ENCODE results near the gene PNPO. TPM values are rescaled to one million over a fixed set of nuclear protein-coding genes. Genes with fewer than 3 reads are reported as not detected.

PNPO gene
- total and polyA plus RNA-seq, 4 donors, result 27.8 to 102 (median 51.3) TPM

- WGBS, result under 1% methylated on average over 70 of the region's 70 CpGs
- H3K4me1 ChIP-seq (ENCODE audit: control insufficient read depth in 4 of 4, insufficient read depth in 4 of 4, low read length in 3 of 4), result peaks cover 3 to 24% (median 13%) of the 10 kb centered on the region in 4 donors
- H3K27me3 ChIP-seq (ENCODE audit: control insufficient read depth in 4 of 4, insufficient read depth in 4 of 4, low read length in 3 of 4), result no peaks in the 10 kb centered on the region
- H3K36me3 ChIP-seq (ENCODE audit: control insufficient read depth in 4 of 4, insufficient read depth in 3 of 4, low read depth in 1 of 4, low read length in 3 of 4), result no peaks in the 10 kb centered on the region
- H3K9me3 ChIP-seq (ENCODE audit: control insufficient read depth in 4 of 4, low read length in 3 of 4), result no peaks in the 10 kb centered on the region
- peak within 1 kb of the TSS; percentile 78 to 87 (median 86) for H3K4me3 ChIP-seq (ENCODE audit: low read depth in 1 of 3, low read length in 3 of 3)
- H3K27ac ChIP-seq (ENCODE audit: low read depth in 1 of 2, low read length in 2 of 2), result peak within 1 kb of the TSS; percentile 89 to 94
- H3K9ac ChIP-seq (ENCODE audit: low read depth in 1 of 2, low read length in 2 of 2), result peak within 1 kb of the TSS; percentile 90 to 97
- DNase-seq (ENCODE audit: low spot score), result peak; percentile 100
- TF ChIP-seq RXRA (IDR thresholded peaks at IDR 0.05) (peak; percentile 81 to 90), YY1 (IDR thresholded peaks at IDR 0.05) (no peak), RAD21 (IDR thresholded peaks at IDR 0.05) (no peak), HNF4A (conservative IDR thresholded peaks at IDR 0.05) (no peak), FOXA1 (IDR thresholded peaks at IDR 0.05) (no peak), FOXA2 (IDR thresholded peaks at IDR 0.05) (no peak), NR2F2 (IDR thresholded peaks at IDR 0.05) (peak; percentile 100), REST (IDR thresholded peaks at IDR 0.05) (no peak), GABPA (IDR thresholded peaks at IDR 0.05 in 1 of 2, conservative IDR thresholded peaks at IDR 0.05 in 1 of 2) (peak; percentile 94 to 96), JUND (IDR thresholded peaks at IDR 0.05) (no peak), ZBTB33 (IDR thresholded peaks at IDR 0.05) (peak; percentile 95), HNF4G (IDR thresholded peaks at IDR 0.05) (no peak), TAF1 (conservative IDR thresholded peaks at IDR 0.05) (no peak), EGR1 (IDR thresholded peaks at IDR 0.05; ENCODE audit: low read depth in 2 of 2) (no peak), SP1 (IDR thresholded peaks at IDR 0.05) (peak; percentile 100)
- TF ChIP-seq, protein P1, sequence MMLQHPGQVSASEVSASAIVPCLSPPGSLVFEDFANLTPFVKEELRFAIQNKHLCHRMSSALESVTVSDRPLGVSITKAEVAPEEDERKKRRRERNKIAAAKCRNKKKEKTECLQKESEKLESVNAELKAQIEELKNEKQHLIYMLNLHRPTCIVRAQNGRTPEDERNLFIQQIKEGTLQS (IDR thresholded peaks at IDR 0.05), result no peak
- TF ChIP-seq, protein P2, sequence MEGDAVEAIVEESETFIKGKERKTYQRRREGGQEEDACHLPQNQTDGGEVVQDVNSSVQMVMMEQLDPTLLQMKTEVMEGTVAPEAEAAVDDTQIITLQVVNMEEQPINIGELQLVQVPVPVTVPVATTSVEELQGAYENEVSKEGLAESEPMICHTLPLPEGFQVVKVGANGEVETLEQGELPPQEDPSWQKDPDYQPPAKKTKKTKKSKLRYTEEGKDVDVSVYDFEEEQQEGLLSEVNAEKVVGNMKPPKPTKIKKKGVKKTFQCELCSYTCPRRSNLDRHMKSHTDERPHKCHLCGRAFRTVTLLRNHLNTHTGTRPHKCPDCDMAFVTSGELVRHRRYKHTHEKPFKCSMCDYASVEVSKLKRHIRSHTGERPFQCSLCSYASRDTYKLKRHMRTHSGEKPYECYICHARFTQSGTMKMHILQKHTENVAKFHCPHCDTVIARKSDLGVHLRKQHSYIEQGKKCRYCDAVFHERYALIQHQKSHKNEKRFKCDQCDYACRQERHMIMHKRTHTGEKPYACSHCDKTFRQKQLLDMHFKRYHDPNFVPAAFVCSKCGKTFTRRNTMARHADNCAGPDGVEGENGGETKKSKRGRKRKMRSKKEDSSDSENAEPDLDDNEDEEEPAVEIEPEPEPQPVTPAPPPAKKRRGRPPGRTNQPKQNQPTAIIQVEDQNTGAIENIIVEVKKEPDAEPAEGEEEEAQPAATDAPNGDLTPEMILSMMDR (IDR thresholded peaks at IDR 0.05; ENCODE audit: low read depth, low read length, missing input control), result peak; percentile 6
- TF ChIP-seq, protein P3, sequence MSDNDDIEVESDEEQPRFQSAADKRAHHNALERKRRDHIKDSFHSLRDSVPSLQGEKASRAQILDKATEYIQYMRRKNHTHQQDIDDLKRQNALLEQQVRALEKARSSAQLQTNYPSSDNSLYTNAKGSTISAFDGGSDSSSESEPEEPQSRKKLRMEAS (IDR thresholded peaks at IDR 0.05), result no peak
Observed at GRCh38 chr17:47895856-47896671, 45.3 kb upstream of the PNPO start, which contains the start of gene SP2. TSS of gene SP2 (plus strand) at chr17:47896236. CDS start at chr17:47896287, 51 bp downstream.
